ENCODE results near the gene OMP. TPM values are rescaled to one million over a fixed set of nuclear protein-coding genes. Genes with fewer than 3 reads are reported as not detected.

The OMP gene
- total RNA-seq, 1 donor from 2014 or later = not detected

DNA sequence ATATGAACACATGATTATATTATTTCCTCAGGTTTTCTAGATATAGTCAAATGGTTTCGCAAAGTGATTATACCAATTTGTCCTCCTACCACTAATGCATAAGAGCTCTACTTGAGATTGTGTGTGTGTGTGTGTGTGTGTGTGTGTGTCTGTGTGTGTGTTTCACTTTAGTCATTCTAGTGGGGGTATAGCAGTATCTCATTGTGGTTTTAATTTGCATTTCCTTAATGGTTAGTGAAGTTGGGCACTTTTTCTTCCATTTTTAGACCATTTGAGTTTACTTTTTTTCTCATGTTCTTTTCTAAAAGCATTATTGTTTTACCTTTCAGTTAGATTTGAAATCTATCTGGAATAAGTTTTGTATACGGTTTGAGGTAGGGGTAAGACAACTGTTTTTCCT, 23.0 kb upstream of the OMP start:
- no peak for TF ChIP-seq CTCF (IDR thresholded peaks at IDR 0.05)
- H3K27ac Mint-ChIP-seq (ENCODE audit: unreplicated experiment) = no peak overlapping the region
- peaks cover 14% of the 10 kb centered on the region for H3K4me1 Mint-ChIP-seq (ENCODE audit: unreplicated experiment)
- no peak for DNase-seq (ENCODE audit: extremely low spot score, unreplicated experiment)
- H3K4me3 Mint-ChIP-seq (ENCODE audit: unreplicated experiment) = no peak overlapping the region
- H3K36me3 Mint-ChIP-seq (ENCODE audit: unreplicated experiment) = peaks cover 9% of the 10 kb centered on the region
- H3K27me3 Mint-ChIP-seq (ENCODE audit: unreplicated experiment) = no peaks in the 10 kb centered on the region
- H3K9me3 Mint-ChIP-seq (ENCODE audit: unreplicated experiment) = peaks cover 15% of the 10 kb centered on the region

DNA sequence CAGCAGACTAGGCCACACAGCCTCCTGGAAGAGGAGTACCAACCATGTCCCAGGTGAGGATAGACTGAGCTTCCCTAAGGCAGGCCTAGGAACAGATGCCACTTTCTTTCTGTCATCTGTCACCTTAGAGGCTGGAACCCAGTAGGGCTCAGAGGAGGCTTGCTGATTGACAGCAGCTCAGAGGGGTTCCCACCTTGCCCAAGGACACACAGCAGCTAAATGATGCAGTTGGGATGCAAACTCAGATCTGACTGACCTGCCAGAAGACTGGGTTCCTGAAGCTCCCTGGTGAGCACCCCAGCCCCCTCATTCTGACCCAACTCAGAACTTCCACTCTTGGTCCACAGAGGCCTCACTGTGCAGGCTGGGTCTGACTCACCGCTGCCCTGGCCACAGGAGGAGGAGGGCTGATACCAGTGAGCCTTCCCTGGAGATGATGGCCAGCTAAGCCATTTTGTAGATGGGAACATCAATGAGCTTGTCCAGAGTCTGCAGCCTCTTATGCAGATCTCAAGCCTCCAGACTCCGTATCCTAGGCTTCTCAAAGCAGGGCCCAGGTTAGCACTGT, 21.9 kb upstream of the OMP start:
- no peak overlapping the region for H3K27ac Mint-ChIP-seq (ENCODE audit: unreplicated experiment)
- no peak overlapping the region for H3K4me3 Mint-ChIP-seq (ENCODE audit: unreplicated experiment)
- no peaks in the 10 kb centered on the region for H3K27me3 Mint-ChIP-seq (ENCODE audit: unreplicated experiment)
- DNase-seq (ENCODE audit: extremely low spot score, unreplicated experiment) = no peak
- peaks cover 9% of the 10 kb centered on the region for H3K36me3 Mint-ChIP-seq (ENCODE audit: unreplicated experiment)
- TF ChIP-seq CTCF (IDR thresholded peaks at IDR 0.05) = no peak
- peaks cover 15% of the 10 kb centered on the region for H3K9me3 Mint-ChIP-seq (ENCODE audit: unreplicated experiment)
- H3K4me1 Mint-ChIP-seq (ENCODE audit: unreplicated experiment) = peaks cover 11% of the 10 kb centered on the region

- no peak overlapping the region for H3K4me3 Mint-ChIP-seq (ENCODE audit: unreplicated experiment)
- no peak for TF ChIP-seq CTCF (IDR thresholded peaks at IDR 0.05)
- peaks cover 11% of the 10 kb centered on the region for H3K4me1 Mint-ChIP-seq (ENCODE audit: unreplicated experiment)
- H3K9me3 Mint-ChIP-seq (ENCODE audit: unreplicated experiment) = peaks cover 15% of the 10 kb centered on the region
- H3K36me3 Mint-ChIP-seq (ENCODE audit: unreplicated experiment) = peaks cover 9% of the 10 kb centered on the region
- DNase-seq (ENCODE audit: extremely low spot score, unreplicated experiment) = no peak
- no peak overlapping the region for H3K27ac Mint-ChIP-seq (ENCODE audit: unreplicated experiment)
- no peaks in the 10 kb centered on the region for H3K27me3 Mint-ChIP-seq (ENCODE audit: unreplicated experiment)
Measured at GRCh38 chr11:77081381-77081851, 21.2 kb upstream of the OMP start.

- peak overlapping the region; percentile 38 for H3K4me3 Mint-ChIP-seq (ENCODE audit: unreplicated experiment)
- no peak for DNase-seq (ENCODE audit: extremely low spot score, unreplicated experiment)
- peaks cover 15% of the 10 kb centered on the region for H3K9me3 Mint-ChIP-seq (ENCODE audit: unreplicated experiment)
- H3K4me1 Mint-ChIP-seq (ENCODE audit: unreplicated experiment) = peaks cover 11% of the 10 kb centered on the region
- no peak for TF ChIP-seq CTCF (IDR thresholded peaks at IDR 0.05)
- no peaks in the 10 kb centered on the region for H3K27me3 Mint-ChIP-seq (ENCODE audit: unreplicated experiment)
- peak overlapping the region; percentile 68 for H3K27ac Mint-ChIP-seq (ENCODE audit: unreplicated experiment)
- peaks cover 9% of the 10 kb centered on the region for H3K36me3 Mint-ChIP-seq (ENCODE audit: unreplicated experiment)
Measured at GRCh38 chr11:77081976-77082836, 20.4 kb upstream of the OMP start.
